HG03565 (cell line): ENCODE measurements around the gene COX20.
"Not testable (repeated sequence)": the region's sequence is repeated elsewhere in the genome, so short reads cannot be mapped to it uniquely, and the experiment has no call there.

ENCODE experiments used
- ATAC-seq: cut with Tn5 transposase; IDR thresholded peaks from one replicate; pipeline ENCODE4 v1.9.1; 2021; ENCODE audit warnings: mild to moderate bottlenecking, moderate library complexity; ENCODE audit not compliant: unreplicated experiment

Gene COX20

GRCh38 chr1:244821134-244821533, 14.3 kb upstream of the COX20 start:
- no peak for ATAC-seq

GRCh38 chr1:244822878-244823277, 12.6 kb upstream of the COX20 start:
- ATAC-seq = no peak

GRCh38 chr1:244826712-244827111, 8.7 kb upstream of the COX20 start:
- no peak for ATAC-seq

- no peak for ATAC-seq
These were observed 4.8 kb upstream of the COX20 start for GRCh38 chr1:244830639-244831038.

- not testable (repeated sequence) for ATAC-seq
These were observed 2.2 kb upstream of the COX20 start for GRCh38 chr1:244833260-244833659.

GRCh38 chr1:244833734-244834542, 1.5 kb upstream of the COX20 start:
- ATAC-seq = no peak

GRCh38 chr1:244834543-244835275, 749 bp upstream of the COX20 start:
- ATAC-seq = peak; percentile 47

GRCh38 chr1:244836135-244836521, 670 bp downstream of the COX20 start:
- no peak for ATAC-seq

- no peak for ATAC-seq
These were observed 1.1 kb downstream of the COX20 start for GRCh38 chr1:244836584-244836983.

GRCh38 chr1:244837597-244838258, 2.3 kb downstream of the COX20 start:
- ATAC-seq = no peak

- ATAC-seq = no peak
These were observed 4.2 kb downstream of the COX20 start for GRCh38 chr1:244839656-244840055.

GRCh38 chr1:244840219-244840794, 4.8 kb downstream of the COX20 start:
- ATAC-seq = no peak

GRCh38 chr1:244841273-244841927, 5.9 kb downstream of the COX20 start:
- no peak for ATAC-seq

- no peak for ATAC-seq
These were observed 7.9 kb downstream of the COX20 start for GRCh38 chr1:244843148-244843978.

GRCh38 chr1:244844155-244845121, 9.0 kb downstream of the COX20 start:
- no peak for ATAC-seq

GRCh38 chr1:244846653-244847052, 11.2 kb downstream of the COX20 start:
- ATAC-seq = no peak

- ATAC-seq = no peak
These were observed 13.9 kb downstream of the COX20 start for GRCh38 chr1:244849189-244849866.
